H9 (cell line): ENCODE data around the gene GGA2. TPM values are rescaled to one million over a fixed set of nuclear protein-coding genes. Genes with fewer than 3 reads are reported as not detected.
"Not testable (repeated sequence)": the region's sequence is repeated elsewhere in the genome, so short reads cannot be mapped to it uniquely, and the experiment has no call there.

Experiments
- DNase-seq: peaks from one replicate; pipeline ENCODE4 v3.0.0-alpha.2; 2017
- H2AFZ ChIP-seq: one replicate; pipeline ENCODE4 v1.6.1; 2013; ENCODE audit warnings: mild to moderate bottlenecking, low read length, control low read depth, moderate library complexity
- H2AK5ac ChIP-seq: 2 replicates; pipeline ENCODE4 v1.6.1; 2013; ENCODE audit warnings: low read length, control low read depth, mixed read lengths; ENCODE audit not compliant: insufficient read length
- H2BK120ac ChIP-seq: one replicate; pipeline ENCODE4 v1.6.1; 2013; ENCODE audit warnings: low read depth, mild to moderate bottlenecking, low read length, control low read depth, inconsistent platforms; ENCODE audit not compliant: poor library complexity, severe bottlenecking
- H2BK12ac ChIP-seq: 2 replicates; pipeline ENCODE4 v1.6.1; 2013; ENCODE audit warnings: low read length, control low read depth, mixed read lengths, low read depth; ENCODE audit not compliant: insufficient read length
- H2BK15ac ChIP-seq: 2 replicates; pipeline ENCODE4 v1.6.1; 2013; ENCODE audit warnings: low read depth, low read length, control low read depth
- H2BK20ac ChIP-seq: one replicate; pipeline ENCODE4 v1.6.1; 2013; ENCODE audit warnings: low read depth, mild to moderate bottlenecking, low read length, control low read depth, inconsistent platforms; ENCODE audit not compliant: poor library complexity, severe bottlenecking
- H2BK5ac ChIP-seq: 2 replicates; pipeline ENCODE4 v1.6.1; 2013; ENCODE audit warnings: low read length, control low read depth, mixed read lengths; ENCODE audit not compliant: insufficient read length
- H3K14ac ChIP-seq: 2 replicates; pipeline ENCODE4 v1.6.1; 2013; ENCODE audit warnings: low read length, control low read depth; ENCODE audit not compliant: insufficient read depth
- H3K18ac ChIP-seq: 2 replicates; pipeline ENCODE4 v1.6.1; 2013; ENCODE audit warnings: low read depth, mild to moderate bottlenecking, mixed read lengths, low read length, control low read depth; ENCODE audit not compliant: insufficient read length
- H3K23ac ChIP-seq: 2 replicates; pipeline ENCODE4 v1.6.1; 2013; ENCODE audit warnings: low read length, control low read depth, mixed read lengths, low read depth; ENCODE audit not compliant: insufficient read length
- H3K23me2 ChIP-seq: 2 replicates; pipeline ENCODE4 v1.6.1; 2013; ENCODE audit warnings: low read depth, mild to moderate bottlenecking, mixed read lengths, low read length, control low read depth; ENCODE audit not compliant: insufficient read length, poor library complexity, severe bottlenecking
- H3K27ac ChIP-seq: 2 replicates; pipeline ENCODE4 v1.5.1; 2013; ENCODE audit warnings: low read length, control low read depth, mixed read lengths, low read depth; ENCODE audit not compliant: insufficient read length
- H3K27me3 ChIP-seq: 2 replicates; pipeline ENCODE4 v1.6.1; 2013; ENCODE audit warnings: low read length, control low read depth, inconsistent platforms; ENCODE audit not compliant: insufficient read depth
- H3K4ac ChIP-seq: 2 replicates; pipeline ENCODE4 v1.6.1; 2013; ENCODE audit warnings: low read depth, mild to moderate bottlenecking, control low read depth, inconsistent platforms, low read length, moderate library complexity
- H3K4me1 ChIP-seq: 2 replicates; pipeline ENCODE4 v1.6.1; 2013; ENCODE audit warnings: low read length, control low read depth, inconsistent platforms; ENCODE audit not compliant: insufficient read depth
- H3K4me2 ChIP-seq: 2 replicates; pipeline ENCODE4 v1.6.1; 2013; ENCODE audit warnings: low read length, control low read depth, mixed read lengths; ENCODE audit not compliant: insufficient read length, insufficient read depth
- H3K56ac ChIP-seq: 2 replicates; pipeline ENCODE4 v1.6.1; 2013; ENCODE audit warnings: low read depth, mild to moderate bottlenecking, mixed read lengths, low read length, control low read depth; ENCODE audit not compliant: insufficient read length
- H3K79me1 ChIP-seq: 2 replicates; pipeline ENCODE4 v1.6.1; 2013; ENCODE audit warnings: low read depth, mild to moderate bottlenecking, moderate library complexity, low read length, control low read depth, inconsistent platforms; ENCODE audit not compliant: insufficient read depth, poor library complexity, severe bottlenecking
- H3K79me2 ChIP-seq: 2 replicates; pipeline ENCODE4 v1.6.1; 2013; ENCODE audit warnings: low read length, control low read depth, inconsistent platforms; ENCODE audit not compliant: insufficient read depth
- H3K9ac ChIP-seq: 2 replicates; pipeline ENCODE4 v1.6.1; 2013; ENCODE audit warnings: low read length, control low read depth, mixed read lengths; ENCODE audit not compliant: insufficient read length; ENCODE audit errors: extremely low read depth
- H3K9me3 ChIP-seq: one replicate; pipeline ENCODE4 v1.6.1; 2013; ENCODE audit warnings: low read depth, low read length, inconsistent platforms; ENCODE audit not compliant: control insufficient read depth
- H3T11ph ChIP-seq: one replicate; pipeline ENCODE4 v1.6.1; 2013; ENCODE audit warnings: mild to moderate bottlenecking, low read length, control low read depth, inconsistent platforms
- H4K20me1 ChIP-seq: one replicate; pipeline ENCODE4 v1.6.1; 2013; ENCODE audit not compliant: control insufficient read depth, insufficient read length, insufficient read depth
- H4K5ac ChIP-seq: 2 replicates; pipeline ENCODE4 v1.6.1; 2013; ENCODE audit warnings: low read depth, mild to moderate bottlenecking, mixed read lengths, low read length, control low read depth; ENCODE audit not compliant: insufficient read length
- H4K8ac ChIP-seq: replicated peaks from 2 replicates; pipeline ENCODE4 v1.6.1; 2013; ENCODE audit warnings: low read length, control low read depth, mixed read lengths, low read depth; ENCODE audit not compliant: insufficient read length
- H4K91ac ChIP-seq: 2 replicates; pipeline ENCODE4 v1.6.1; 2013; ENCODE audit warnings: low read depth, mild to moderate bottlenecking, moderate library complexity, mixed read lengths, low read length, control low read depth; ENCODE audit not compliant: insufficient read length
- H3K27ac Mint-ChIP-seq, 3 experiments: 2 replicates in 2 of 3; 3 replicates in 1 of 3; pipeline ENCODE4 v1.8.0; 2020 to 2021; ENCODE audit warnings: mixed read lengths in 3 of 3, mild to moderate bottlenecking in 1 of 3, moderate library complexity in 1 of 3
- H3K27me3 Mint-ChIP-seq: 2 replicates; pipeline ENCODE4 v1.8.0; 2021; ENCODE audit warnings: low read depth, mild to moderate bottlenecking, moderate library complexity, mixed read lengths
- H3K36me3 Mint-ChIP-seq, 3 experiments: 2 replicates in 2 of 3; 3 replicates in 1 of 3; pipeline ENCODE4 v1.8.0; 2020 to 2021; ENCODE audit warnings: low read depth in 3 of 3, mixed read lengths in 3 of 3; ENCODE audit not compliant: insufficient read depth in 1 of 3
- H3K4me1 Mint-ChIP-seq, 2 experiments: 2 replicates each; pipeline ENCODE4 v1.8.0; 2020; ENCODE audit warnings: mixed read lengths in 2 of 2
- H3K4me3 Mint-ChIP-seq, 2 experiments: 2 replicates in 1 of 2; 3 replicates in 1 of 2; pipeline ENCODE4 v1.8.0; 2020 to 2021; ENCODE audit warnings: mild to moderate bottlenecking in 2 of 2, mixed read lengths in 2 of 2, moderate library complexity in 1 of 2
- H3K9me3 Mint-ChIP-seq, 2 experiments: 2 replicates in 1 of 2; 3 replicates in 1 of 2; pipeline ENCODE4 v1.8.0; 2020; ENCODE audit warnings: mild to moderate bottlenecking in 2 of 2, mixed read lengths in 2 of 2, moderate library complexity in 1 of 2
- WGBS: extraction: QIAGEN DNeasy Blood & Tissue Kit; methylation state at CpG from one replicate; pipeline ENCODE4 v1.1.7; 2013; ENCODE audit warnings: missing lambda C conversion rate, low lambda C conversion rate, mixed read lengths; ENCODE audit not compliant: insufficient read length; ENCODE audit errors: extremely low coverage; 5-methylcytosine and 5-hydroxymethylcytosine counted together
- total RNA-seq: library from RNA; stranded (reverse); gene quantifications from 2 replicates; pipeline ENCODE4 v1.2.1, GENCODE V29; 2021
- TF ChIP-seq, protein P1 (sequence below): fragments of 200-600 bp; sonication (generic); conservative IDR thresholded peaks from 3 replicates; pipeline ENCODE4 v1.8.0; 2021; ENCODE audit warnings: antibody characterized with exemption, mild to moderate bottlenecking

Gene GGA2
- total RNA-seq, 1 experiment from 2014 or later = 143 TPM

- TF ChIP-seq, protein P1, sequence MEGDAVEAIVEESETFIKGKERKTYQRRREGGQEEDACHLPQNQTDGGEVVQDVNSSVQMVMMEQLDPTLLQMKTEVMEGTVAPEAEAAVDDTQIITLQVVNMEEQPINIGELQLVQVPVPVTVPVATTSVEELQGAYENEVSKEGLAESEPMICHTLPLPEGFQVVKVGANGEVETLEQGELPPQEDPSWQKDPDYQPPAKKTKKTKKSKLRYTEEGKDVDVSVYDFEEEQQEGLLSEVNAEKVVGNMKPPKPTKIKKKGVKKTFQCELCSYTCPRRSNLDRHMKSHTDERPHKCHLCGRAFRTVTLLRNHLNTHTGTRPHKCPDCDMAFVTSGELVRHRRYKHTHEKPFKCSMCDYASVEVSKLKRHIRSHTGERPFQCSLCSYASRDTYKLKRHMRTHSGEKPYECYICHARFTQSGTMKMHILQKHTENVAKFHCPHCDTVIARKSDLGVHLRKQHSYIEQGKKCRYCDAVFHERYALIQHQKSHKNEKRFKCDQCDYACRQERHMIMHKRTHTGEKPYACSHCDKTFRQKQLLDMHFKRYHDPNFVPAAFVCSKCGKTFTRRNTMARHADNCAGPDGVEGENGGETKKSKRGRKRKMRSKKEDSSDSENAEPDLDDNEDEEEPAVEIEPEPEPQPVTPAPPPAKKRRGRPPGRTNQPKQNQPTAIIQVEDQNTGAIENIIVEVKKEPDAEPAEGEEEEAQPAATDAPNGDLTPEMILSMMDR = no peak
Measured at GRCh38 chr16:23511731-23512130, 1.4 kb upstream of the GGA2 start.

DNA sequence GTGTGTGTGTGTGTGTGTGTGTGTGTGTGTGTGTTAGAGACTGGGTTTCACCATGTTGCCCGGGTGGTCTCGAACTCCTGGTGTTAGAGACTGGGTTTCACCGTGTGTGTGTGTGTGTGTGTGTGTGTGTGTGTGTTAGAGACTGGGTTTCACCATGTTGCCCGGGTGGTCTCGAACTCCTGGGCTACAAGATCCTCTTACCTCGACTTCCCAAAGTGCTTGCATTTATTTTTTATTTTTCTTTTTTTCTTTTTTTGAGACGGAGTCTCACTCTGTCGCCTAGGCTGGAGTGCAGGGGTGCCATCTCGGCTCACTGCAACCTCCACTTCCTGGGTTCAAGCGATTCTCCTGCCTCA is 599 bp upstream of the GGA2 start:
- H3K9me3 Mint-ChIP-seq, H3K18ac ChIP-seq, H3K9ac ChIP-seq, H3K9me3 ChIP-seq, H3K14ac ChIP-seq, H4K91ac ChIP-seq, H2BK120ac ChIP-seq, H3K56ac ChIP-seq, H2BK20ac ChIP-seq, H3K4ac ChIP-seq, H2AFZ ChIP-seq, H2BK12ac ChIP-seq, H3K4me1 ChIP-seq, H3K23ac ChIP-seq, H3K27me3 ChIP-seq, H3K27ac ChIP-seq, H4K8ac ChIP-seq, H3K27me3 Mint-ChIP-seq, DNase-seq, H2BK15ac ChIP-seq, H2BK5ac ChIP-seq, H2AK5ac ChIP-seq, H3T11ph ChIP-seq, H4K20me1 ChIP-seq, H4K5ac ChIP-seq: not testable (repeated sequence)
- H3K4me1 Mint-ChIP-seq = peaks cover 23 to 24% of the 10 kb centered on the region in 2 experiments
- Histone ChIP-seq H3K23me2 (peaks cover 14% of the 10 kb centered on the region), H3K79me1 (peaks cover 10% of the 10 kb centered on the region), H3K79me2 (peaks cover 32% of the 10 kb centered on the region; the same call in 1 of the 2 replicates), H3K4me2 (peak overlapping the region; percentile 98)
- WGBS = no CpG with 5 or more reads among the region's 10 CpGs
- H3K27ac Mint-ChIP-seq = peak overlapping the region in 1 of 3 experiments; percentile 80; a peak in 1 of 7 replicates
- H3K4me3 Mint-ChIP-seq = peak overlapping the region; percentile 69 to 85
- peaks cover 13 to 35% (median 31%) of the 10 kb centered on the region in 3 experiments; a peak in 6 of 7 replicates for H3K36me3 Mint-ChIP-seq

More at GRCh38 chr16:23511731-23512130, 1.4 kb upstream of the GGA2 start:
- DNase-seq = no peak
- Mint-ChIP-seq H3K4me1 (peaks cover 14 to 16% of the 10 kb centered on the region in 2 experiments), H3K27ac (peak overlapping the region in 1 of 3 experiments; percentile 16; a peak in 2 of 7 replicates), H3K4me3 (no peak overlapping the region; a peak in 1 of 5 replicates), H3K36me3 (peaks cover 11 to 37% (median 24%) of the 10 kb centered on the region in 3 experiments; a peak in 6 of 7 replicates), H3K9me3 (peaks cover 0 to 7% of the 10 kb centered on the region in 2 experiments; a peak in 1 of 5 replicates), H3K27me3 (no peaks in the 10 kb centered on the region)
- peaks cover 24% of the 10 kb centered on the region; the same call in 1 of the 2 replicates for H3K79me2 ChIP-seq
- peaks cover 14% of the 10 kb centered on the region for H3K23me2 ChIP-seq
- no peak overlapping the region for H2BK20ac ChIP-seq
- H4K8ac ChIP-seq = no peak overlapping the region
- no peak overlapping the region for H2AK5ac ChIP-seq
- H3K23ac ChIP-seq = no peak overlapping the region
- no peaks in the 10 kb centered on the region for H3K4me1 ChIP-seq
- H3K4ac ChIP-seq = no peak overlapping the region
- H3K18ac ChIP-seq = no peak overlapping the region
- H2BK15ac ChIP-seq = no peak overlapping the region
- H3K9ac ChIP-seq = no peak overlapping the region
- H3K9me3 ChIP-seq = no peaks in the 10 kb centered on the region
- no peak overlapping the region for H2BK12ac ChIP-seq
- H3T11ph ChIP-seq = no peak overlapping the region
- H3K79me1 ChIP-seq = peaks cover 6% of the 10 kb centered on the region
- no peak overlapping the region for H3K56ac ChIP-seq
- H3K14ac ChIP-seq = no peak overlapping the region
- H4K20me1 ChIP-seq = no peaks in the 10 kb centered on the region
- no peak overlapping the region for H4K91ac ChIP-seq
- no CpG with 5 or more reads among the region's 7 CpGs for WGBS
- H4K5ac ChIP-seq = no peak overlapping the region
- H3K4me2 ChIP-seq = no peak overlapping the region
- no peak overlapping the region for H2BK120ac ChIP-seq
- H3K27me3 ChIP-seq = no peaks in the 10 kb centered on the region
- H2BK5ac ChIP-seq = no peak overlapping the region
- no peak overlapping the region for H3K27ac ChIP-seq
- H2AFZ ChIP-seq = no peak overlapping the region
